HEK293 (cell line): Measurements from ENCODE around the gene TEPSIN.

Experiments used
- SP2 ChIP-seq: fragments of 450-650 bp; formaldehyde crosslinking; IDR thresholded peaks from 2 replicates; pipeline ENCODE4 v1.5.1; 2016; ENCODE audit warnings: missing biosample characterization, missing genetic modification characterization
- ZNF121 ChIP-seq: fragments of 450-650 bp; formaldehyde crosslinking; IDR thresholded peaks from 2 replicates; pipeline ENCODE4 v1.5.1; 2016; ENCODE audit warnings: missing biosample characterization, missing genetic modification characterization
- ZNF146 ChIP-seq: fragments of 450-650 bp; formaldehyde crosslinking; IDR thresholded peaks from 2 replicates; pipeline ENCODE4 v1.5.1; 2016; ENCODE audit warnings: missing biosample characterization, missing genetic modification characterization
- ZNF423 ChIP-seq: fragments of 450-650 bp; formaldehyde crosslinking; IDR thresholded peaks from 2 replicates; pipeline ENCODE4 v1.5.1; 2016; ENCODE audit warnings: missing biosample characterization, missing genetic modification characterization
- ZNF610 ChIP-seq: fragments of 450-650 bp; formaldehyde crosslinking; IDR thresholded peaks from 2 replicates; pipeline ENCODE4 v1.5.1; 2016; ENCODE audit warnings: missing biosample characterization, missing genetic modification characterization, borderline replicate concordance

DNA sequence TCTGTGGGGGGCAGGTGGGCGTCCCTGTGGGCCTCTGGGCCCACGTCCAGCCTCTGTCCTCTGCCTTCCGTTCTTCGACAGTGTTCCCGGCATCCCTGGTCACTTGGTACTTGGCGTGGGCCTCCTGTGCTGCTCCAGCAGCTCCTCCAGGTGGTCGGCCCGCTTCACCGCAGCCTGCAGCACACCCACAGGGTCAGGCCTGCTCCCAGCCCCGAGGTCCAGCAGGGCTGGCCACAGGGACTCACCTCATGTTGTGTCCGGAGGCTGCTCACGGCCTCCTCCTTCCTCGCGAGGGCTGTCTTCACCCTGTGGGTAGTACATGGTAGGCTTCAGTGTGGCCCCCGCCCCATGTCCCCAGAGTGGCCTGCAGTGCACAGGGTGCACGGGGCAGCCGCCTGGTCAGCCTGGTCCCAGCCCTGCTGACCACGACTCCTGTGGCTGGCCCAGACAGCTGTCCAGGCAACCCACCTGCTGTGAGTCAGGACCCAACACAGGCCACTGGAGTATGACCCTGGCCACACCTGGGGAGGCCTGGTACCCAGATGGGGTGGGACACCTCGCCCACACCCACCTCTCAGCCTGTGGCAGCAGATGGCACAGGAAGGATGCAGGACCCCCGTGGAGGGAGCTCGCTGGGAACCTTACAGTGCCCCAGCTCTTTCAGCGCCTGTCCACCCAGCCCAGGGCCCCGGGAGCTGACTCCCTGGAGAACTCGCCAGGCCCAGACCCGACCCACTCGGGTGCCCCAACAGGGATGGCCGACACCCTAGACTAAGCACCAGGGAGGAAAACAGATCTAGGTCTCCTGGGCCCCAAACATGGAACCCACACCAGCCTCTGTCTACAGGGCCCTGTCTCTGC lies 49.0 kb downstream of the TEPSIN start:
- no peak for TF ChIP-seq ZNF121 (tag by site-specific recombination)
- TF ChIP-seq SP2, result no peak
- no peak for TF ChIP-seq ZNF146 (tag by site-specific recombination)
- no peak for TF ChIP-seq ZNF423 (tag by site-specific recombination)
- no peak for TF ChIP-seq ZNF610 (tag by site-specific recombination)
